Activated naive CD8-positive, alpha-beta T cell treated with anti-CD3 and anti-CD28 coated beads, Interleukin-2, amount 10 ng/mL, durations not matched to agents 7 days and 5 days (primary cell): ENCODE measurements around the gene WASF3. TPM values are rescaled to one million over a fixed set of nuclear protein-coding genes. Genes with fewer than 3 reads are reported as not detected.
"Not testable (repeated sequence)": the region's sequence is repeated elsewhere in the genome, so short reads cannot be mapped to it uniquely, and the experiment has no call there.

Experiments used
- ATAC-seq: fragments of 150-1000 bp; cut with Tn5 transposase; one replicate; pipeline ENCODE4 v1.10.0; 2021; ENCODE audit warnings: low read depth, moderate library complexity
- POLR2A ChIA-PET: fragments of 350-600 bp; sonication (Branson Sonifier 250); formaldehyde crosslinking; loops from one replicate; lab custom pipeline; 2021; ENCODE audit warnings: antibody characterized with exemption; lab: Charles Lee
- DNase-seq: peaks from one replicate; pipeline ENCODE4 v3.0.0; 2021
- H3K27ac Mint-ChIP-seq: one replicate; pipeline ENCODE4 v1.8.0; 2022; ENCODE audit warnings: mild to moderate bottlenecking, mixed read lengths
- H3K27me3 Mint-ChIP-seq: one replicate; pipeline ENCODE4 v1.8.0; 2022; ENCODE audit warnings: mild to moderate bottlenecking, moderate library complexity, mixed read lengths
- H3K36me3 Mint-ChIP-seq: one replicate; pipeline ENCODE4 v1.8.0; 2021; ENCODE audit warnings: mild to moderate bottlenecking, mixed read lengths
- H3K4me1 Mint-ChIP-seq: one replicate; pipeline ENCODE4 v1.8.0; 2021; ENCODE audit warnings: mixed read lengths
- H3K4me3 Mint-ChIP-seq: one replicate; pipeline ENCODE4 v1.8.0; 2022; ENCODE audit warnings: mild to moderate bottlenecking, moderate library complexity, mixed read lengths
- H3K9me3 Mint-ChIP-seq: one replicate; pipeline ENCODE4 v1.8.0; 2021; ENCODE audit warnings: mixed read lengths
- total RNA-seq, 2 experiments: library from RNA; stranded (reverse); gene quantifications; one replicate each; pipeline ENCODE4 v1.2.3, GENCODE V29; 2021

WASF3 gene
- total RNA-seq, 2 experiments from 2014 or later, result not detected

DNA sequence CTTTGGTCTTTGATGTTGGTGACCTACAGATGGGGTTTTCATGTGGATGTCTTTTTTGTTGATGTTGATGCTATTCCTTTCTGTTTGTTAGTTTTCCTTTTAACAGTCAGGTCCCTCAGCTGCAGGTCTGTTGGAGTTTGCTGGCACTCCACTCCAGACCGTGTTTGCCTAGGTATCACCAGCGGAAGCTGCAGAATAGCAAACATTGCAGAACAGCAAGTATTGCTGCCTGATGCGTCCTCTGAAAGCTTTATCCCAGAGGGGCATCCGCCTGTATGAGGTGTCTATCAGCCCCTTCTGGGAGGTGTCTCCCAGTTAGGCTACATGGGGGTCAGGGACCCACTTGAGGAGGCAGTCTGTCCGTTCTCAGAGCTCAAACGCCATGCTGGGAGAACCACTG lies 78.2 kb downstream of the WASF3 start:
- DNase-seq, H3K9me3 Mint-ChIP-seq, POLR2A ChIA-PET, ATAC-seq, H3K27ac Mint-ChIP-seq, H3K4me3 Mint-ChIP-seq, H3K4me1 Mint-ChIP-seq, H3K36me3 Mint-ChIP-seq, H3K27me3 Mint-ChIP-seq: not testable (repeated sequence)

DNA sequence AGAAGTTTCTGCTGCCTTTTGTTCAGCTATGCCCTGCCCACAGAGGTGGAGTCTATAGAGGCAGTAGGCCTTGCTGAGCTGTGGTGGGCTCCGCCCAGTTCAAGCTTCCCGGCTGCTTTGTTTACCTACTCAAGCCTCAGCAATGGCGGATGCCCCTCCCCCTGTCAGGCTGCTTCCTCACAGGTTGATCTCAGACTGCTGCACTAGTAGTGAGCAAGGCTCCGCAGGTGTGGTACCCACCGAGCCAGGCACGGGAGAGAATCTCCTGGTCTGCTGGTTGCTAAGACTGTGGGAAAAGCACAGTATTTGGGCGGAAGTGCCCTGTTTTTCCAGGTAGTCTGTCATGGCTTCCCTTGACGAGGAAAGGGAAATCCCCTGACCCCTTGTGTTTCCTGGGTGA lies 78.6 kb downstream of the WASF3 start:
- H3K9me3 Mint-ChIP-seq, H3K36me3 Mint-ChIP-seq, H3K27ac Mint-ChIP-seq, H3K27me3 Mint-ChIP-seq, H3K4me1 Mint-ChIP-seq, POLR2A ChIA-PET, ATAC-seq, H3K4me3 Mint-ChIP-seq, DNase-seq: not testable (repeated sequence)

DNA sequence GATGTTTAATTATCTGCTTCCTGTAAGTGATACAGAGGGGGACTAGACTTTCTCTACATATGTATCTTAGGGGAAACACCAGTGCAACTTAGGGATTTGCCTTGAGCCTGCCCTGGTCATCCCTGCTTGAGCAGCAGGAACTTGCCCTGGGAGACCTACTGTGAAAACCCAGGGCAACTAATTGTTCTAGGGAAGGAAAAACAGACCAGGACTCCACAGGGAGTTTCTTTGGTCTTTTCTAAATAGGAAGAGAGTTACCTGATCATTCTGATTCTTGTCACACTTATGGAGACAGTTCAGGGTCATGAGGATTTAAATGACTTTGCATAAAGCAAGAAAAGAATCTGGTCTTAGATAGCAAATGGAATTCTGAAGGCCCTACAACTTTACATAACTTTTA lies 89.1 kb downstream of the WASF3 start:
- Mint-ChIP-seq H3K4me1 (no peaks in the 10 kb centered on the region), H3K36me3 (no peaks in the 10 kb centered on the region), H3K9me3 (peaks cover 5% of the 10 kb centered on the region), H3K27me3 (peaks cover 28% of the 10 kb centered on the region), H3K27ac (no peak overlapping the region), H3K4me3 (no peak overlapping the region)
- no peak for DNase-seq
- ATAC-seq, result no peak
- POLR2A ChIA-PET, result no interaction called here

DNA sequence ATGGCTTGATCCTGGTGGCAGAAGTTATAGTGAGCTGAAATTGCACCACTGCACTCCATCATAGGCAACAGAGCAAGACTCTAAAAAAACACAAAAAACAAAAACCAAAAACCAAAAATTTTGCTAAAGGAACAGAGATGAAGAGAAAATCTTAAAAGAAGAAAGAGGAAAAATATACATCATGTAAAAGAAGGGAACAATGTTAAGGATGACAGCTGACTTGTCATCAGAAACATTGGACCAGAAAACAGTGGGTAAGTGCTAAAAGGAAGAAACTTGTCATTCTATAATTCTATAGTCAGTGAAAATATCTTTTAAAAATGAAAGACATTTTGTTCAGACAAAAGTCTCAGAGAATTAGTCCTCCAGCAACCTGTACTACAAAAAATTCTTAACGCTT lies 93.8 kb downstream of the WASF3 start:
- no peak for ATAC-seq
- POLR2A ChIA-PET, result no interaction called here

DNA sequence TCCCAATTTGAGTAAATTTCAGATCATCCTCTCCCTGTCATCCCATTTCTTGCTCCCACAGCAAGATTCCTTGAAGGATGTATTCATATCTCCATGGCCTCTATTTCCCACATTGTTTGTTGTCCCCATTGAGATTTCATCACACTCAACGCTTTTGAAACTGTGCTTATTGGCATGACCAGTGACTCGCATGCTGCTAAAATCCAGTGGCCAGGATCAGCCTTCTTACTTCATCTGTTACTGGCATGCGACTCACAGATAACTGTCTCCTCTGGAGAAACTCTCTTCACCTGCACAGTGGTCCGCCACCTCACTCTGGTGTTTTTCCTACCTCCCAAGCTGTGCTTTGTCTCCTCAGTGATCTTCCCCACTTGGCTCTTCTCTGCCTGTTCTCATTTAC lies 95.8 kb downstream of the WASF3 start:
- Mint-ChIP-seq H3K27ac (no peak overlapping the region), H3K4me3 (no peak overlapping the region), H3K4me1 (no peaks in the 10 kb centered on the region), H3K9me3 (peaks cover 8% of the 10 kb centered on the region), H3K36me3 (no peaks in the 10 kb centered on the region), H3K27me3 (peaks cover 13% of the 10 kb centered on the region)
- ATAC-seq, result no peak
- no peak for DNase-seq
- POLR2A ChIA-PET, result no interaction called here

More for the DNA sequence above, 93.8 kb downstream of the WASF3 start:
- Mint-ChIP-seq H3K36me3 (no peaks in the 10 kb centered on the region), H3K4me3 (no peak overlapping the region), H3K27me3 (peaks cover 21% of the 10 kb centered on the region), H3K4me1 (no peaks in the 10 kb centered on the region), H3K27ac (no peak overlapping the region), H3K9me3 (peaks cover 8% of the 10 kb centered on the region)
- DNase-seq, result no peak

DNA sequence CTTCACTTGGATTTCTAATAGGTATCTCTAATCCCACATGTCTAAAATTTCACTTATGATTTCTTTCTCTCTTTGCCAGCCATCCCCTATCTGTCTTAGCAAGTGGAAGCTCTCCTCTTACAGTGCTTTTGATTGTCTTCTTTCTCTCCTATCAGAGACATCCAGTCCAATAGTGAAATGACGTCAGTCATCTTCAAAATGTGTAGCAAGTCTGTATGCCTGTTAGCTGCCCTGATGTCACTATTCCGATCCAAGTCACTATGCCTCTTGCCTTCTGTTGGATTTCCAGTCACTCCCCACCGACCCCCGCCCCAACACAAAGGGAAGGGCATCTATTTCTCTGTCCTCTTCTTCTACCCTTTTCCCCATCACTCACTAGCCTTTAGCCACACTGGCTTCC lies 96.4 kb downstream of the WASF3 start:
- DNase-seq (no peak), ATAC-seq (no peak)
- H3K27ac Mint-ChIP-seq, result no peak overlapping the region
- no peaks in the 10 kb centered on the region for H3K4me1 Mint-ChIP-seq
- peaks cover 8% of the 10 kb centered on the region for H3K9me3 Mint-ChIP-seq
- peaks cover 9% of the 10 kb centered on the region for H3K27me3 Mint-ChIP-seq
- POLR2A ChIA-PET, result no interaction called here
- no peak overlapping the region for H3K4me3 Mint-ChIP-seq
- H3K36me3 Mint-ChIP-seq, result no peaks in the 10 kb centered on the region

DNA sequence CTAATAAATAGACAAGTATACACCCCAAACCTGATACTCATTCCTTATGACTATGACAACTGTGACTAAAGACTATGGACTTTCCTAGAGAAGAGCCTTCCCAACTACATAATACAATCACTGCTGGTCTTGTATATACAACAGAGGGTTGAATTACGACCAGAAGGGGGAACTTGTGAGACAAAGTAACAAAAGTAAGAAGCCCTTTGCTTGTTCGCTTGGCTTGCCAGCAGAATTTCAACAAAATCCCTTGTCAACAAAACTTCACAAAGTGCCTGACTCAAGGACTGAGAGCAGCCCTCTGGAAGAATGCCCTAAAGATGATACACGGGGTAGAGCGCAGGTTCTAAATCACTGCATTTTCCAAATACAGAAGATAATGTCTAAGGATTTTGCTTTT lies 99.4 kb downstream of the WASF3 start:
- H3K9me3 Mint-ChIP-seq, result peaks cover 2% of the 10 kb centered on the region
- H3K4me1 Mint-ChIP-seq, result no peaks in the 10 kb centered on the region
- ATAC-seq (no peak), DNase-seq (no peak)
- peaks cover 3% of the 10 kb centered on the region for H3K27me3 Mint-ChIP-seq
- POLR2A ChIA-PET, result no interaction called here
- H3K4me3 Mint-ChIP-seq, result no peak overlapping the region
- H3K27ac Mint-ChIP-seq, result no peak overlapping the region
- H3K36me3 Mint-ChIP-seq, result no peaks in the 10 kb centered on the region

DNA sequence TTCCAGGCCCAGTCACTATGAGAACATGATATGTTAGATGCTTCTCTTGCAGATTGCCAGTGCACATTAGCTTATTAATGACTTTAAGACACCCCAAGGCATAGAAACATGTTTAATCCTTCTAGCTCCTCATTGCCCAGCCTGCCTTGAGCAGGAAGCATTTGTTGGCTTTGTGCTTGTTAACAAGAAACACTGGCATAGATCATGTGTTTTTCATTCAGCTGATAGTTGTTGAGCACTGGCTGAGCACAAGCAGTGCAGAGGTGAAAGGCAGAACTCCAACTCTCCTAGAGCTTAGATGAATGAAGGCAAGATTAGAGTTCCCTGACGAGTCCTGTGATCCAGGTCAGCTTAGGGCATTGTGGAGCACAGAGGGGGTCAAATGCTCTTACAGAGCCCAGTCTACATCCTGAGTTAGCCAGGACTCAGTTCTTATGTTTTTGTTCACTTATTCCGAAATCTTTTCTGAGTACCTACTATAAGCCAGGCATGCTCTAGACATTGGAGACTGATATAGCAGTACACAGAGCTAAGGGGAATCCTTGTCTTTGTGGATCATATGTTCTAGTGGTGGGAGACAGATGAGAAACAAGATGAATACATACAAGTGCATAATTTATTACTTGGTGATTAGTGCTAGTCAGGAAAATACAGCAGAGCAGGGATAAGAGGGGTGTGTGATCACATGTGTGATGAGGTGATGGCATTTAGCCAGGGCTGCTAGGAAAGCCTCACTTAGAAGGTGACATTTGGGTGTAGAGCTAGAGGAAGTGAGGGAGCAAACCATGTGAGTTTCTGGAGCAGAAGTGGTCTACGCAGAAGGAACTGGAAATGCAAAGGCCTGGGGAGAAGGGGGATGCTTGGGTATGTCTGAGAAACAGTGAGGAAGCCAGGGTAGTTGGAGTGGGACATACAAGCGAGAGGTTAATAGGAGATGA lies 101.2 kb downstream of the WASF3 start:
- H3K4me3 Mint-ChIP-seq, result no peak overlapping the region
- POLR2A ChIA-PET, result interaction anchor here (0.8 kb wide), 1 partner anchor 37 kb away, joined by 3 read pairs; no protein-coding TSS in a partner anchor
- no peak overlapping the region for H3K27ac Mint-ChIP-seq
- DNase-seq (no peak), ATAC-seq (no peak)
- no peaks in the 10 kb centered on the region for H3K36me3 Mint-ChIP-seq
- H3K4me1 Mint-ChIP-seq, result no peaks in the 10 kb centered on the region
- no peaks in the 10 kb centered on the region for H3K9me3 Mint-ChIP-seq
- peaks cover 3% of the 10 kb centered on the region for H3K27me3 Mint-ChIP-seq

DNA sequence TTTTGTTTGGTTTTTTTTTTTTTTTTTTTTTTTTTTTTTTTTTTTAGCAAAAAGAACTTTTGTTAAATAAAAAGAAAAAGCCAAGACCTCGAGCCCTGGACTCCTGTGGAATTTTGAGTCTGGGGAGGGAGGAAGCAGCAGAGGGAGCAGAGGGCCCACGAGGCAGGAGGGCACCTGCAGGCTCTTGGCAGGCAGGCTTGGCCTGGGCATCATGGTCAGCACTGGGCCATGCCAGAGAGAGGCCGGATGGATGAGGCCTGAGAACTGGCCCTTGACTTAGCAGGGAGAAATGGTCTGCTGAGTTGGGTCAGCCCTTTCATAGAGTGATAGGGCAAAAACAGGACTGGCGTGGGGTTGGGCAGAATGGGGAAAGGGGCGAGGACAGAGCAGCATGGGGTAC lies 102.7 kb downstream of the WASF3 start:
- H3K4me1 Mint-ChIP-seq, result no peaks in the 10 kb centered on the region
- peaks cover 1% of the 10 kb centered on the region for H3K27me3 Mint-ChIP-seq
- H3K36me3 Mint-ChIP-seq, result no peaks in the 10 kb centered on the region
- POLR2A ChIA-PET, result no interaction called here
- H3K9me3 Mint-ChIP-seq, result no peaks in the 10 kb centered on the region
- no peak for DNase-seq
- no peak for ATAC-seq
- H3K4me3 Mint-ChIP-seq, result no peak overlapping the region
- H3K27ac Mint-ChIP-seq, result no peak overlapping the region

DNA sequence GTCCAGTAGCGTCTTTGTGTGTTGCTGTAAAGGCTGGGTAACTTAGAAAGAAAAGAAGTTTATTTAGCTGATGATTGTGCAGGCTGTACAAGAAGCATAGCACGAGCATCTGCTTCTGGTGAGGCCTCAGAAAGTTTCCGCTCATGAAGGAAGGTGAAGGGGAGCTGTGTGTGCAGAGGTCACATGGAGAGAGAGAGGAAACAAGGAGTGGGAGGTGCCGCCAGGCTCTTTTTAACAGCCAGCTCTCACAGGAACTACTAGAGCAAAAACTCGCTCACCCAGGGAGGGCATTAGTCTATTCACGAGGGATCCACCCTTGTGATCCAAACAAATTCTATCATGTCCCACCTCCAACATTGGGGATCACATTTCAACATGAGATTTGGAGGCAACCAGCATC lies 103.3 kb downstream of the WASF3 start:
- POLR2A ChIA-PET, result no interaction called here
- H3K27ac Mint-ChIP-seq, result no peak overlapping the region
- H3K36me3 Mint-ChIP-seq, result no peaks in the 10 kb centered on the region
- H3K27me3 Mint-ChIP-seq, result no peaks in the 10 kb centered on the region
- no peak overlapping the region for H3K4me3 Mint-ChIP-seq
- no peaks in the 10 kb centered on the region for H3K9me3 Mint-ChIP-seq
- DNase-seq (no peak), ATAC-seq (no peak)
- H3K4me1 Mint-ChIP-seq, result no peaks in the 10 kb centered on the region

DNA sequence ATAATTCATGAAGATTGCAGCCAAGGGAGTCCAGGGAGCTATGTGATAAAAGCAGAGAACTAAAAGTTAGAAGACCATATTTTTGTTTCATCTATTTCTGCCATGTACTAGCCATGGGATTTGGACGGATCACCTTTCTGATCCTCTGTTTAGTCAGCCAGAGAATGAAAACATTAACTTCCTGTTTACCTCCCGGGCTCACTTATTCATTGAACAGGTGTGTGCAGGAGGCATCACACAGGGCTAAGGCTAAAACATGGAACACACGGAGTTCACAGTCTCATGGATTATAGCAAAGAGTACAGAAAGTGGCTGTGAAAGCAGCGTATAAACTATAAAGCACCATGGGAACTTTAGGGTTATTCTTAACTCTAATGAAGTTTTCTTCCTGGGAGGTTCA lies 106.3 kb downstream of the WASF3 start:
- H3K4me3 Mint-ChIP-seq, result no peak overlapping the region
- H3K27ac Mint-ChIP-seq, result no peak overlapping the region
- H3K9me3 Mint-ChIP-seq, result no peaks in the 10 kb centered on the region
- no peaks in the 10 kb centered on the region for H3K36me3 Mint-ChIP-seq
- DNase-seq (no peak), ATAC-seq (no peak)
- peaks cover 5% of the 10 kb centered on the region for H3K27me3 Mint-ChIP-seq
- no peaks in the 10 kb centered on the region for H3K4me1 Mint-ChIP-seq
- POLR2A ChIA-PET, result no interaction called here

DNA sequence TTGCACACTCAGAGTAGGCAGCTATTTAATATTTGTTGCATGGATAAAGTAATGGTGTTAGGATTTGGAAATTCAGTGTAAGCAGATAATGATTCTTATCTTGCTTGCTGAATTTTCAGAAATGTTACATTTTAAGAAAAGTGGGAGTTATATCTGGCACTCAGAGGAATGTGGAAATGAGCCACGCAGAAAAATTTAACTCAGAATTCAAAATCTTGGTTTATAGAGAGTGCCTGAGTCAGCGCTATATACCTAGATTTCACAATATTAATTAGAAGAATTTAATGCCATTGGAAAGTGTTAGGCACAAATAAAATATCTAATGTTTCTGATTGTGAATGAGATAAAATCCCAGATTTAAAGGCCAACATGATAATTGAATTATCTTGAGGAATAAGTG lies 106.8 kb downstream of the WASF3 start:
- Mint-ChIP-seq H3K36me3 (no peaks in the 10 kb centered on the region), H3K4me3 (no peak overlapping the region), H3K27me3 (peaks cover 5% of the 10 kb centered on the region), H3K9me3 (no peaks in the 10 kb centered on the region), H3K4me1 (no peaks in the 10 kb centered on the region), H3K27ac (no peak overlapping the region)
- ATAC-seq (no peak), DNase-seq (no peak)
- POLR2A ChIA-PET, result no interaction called here

DNA sequence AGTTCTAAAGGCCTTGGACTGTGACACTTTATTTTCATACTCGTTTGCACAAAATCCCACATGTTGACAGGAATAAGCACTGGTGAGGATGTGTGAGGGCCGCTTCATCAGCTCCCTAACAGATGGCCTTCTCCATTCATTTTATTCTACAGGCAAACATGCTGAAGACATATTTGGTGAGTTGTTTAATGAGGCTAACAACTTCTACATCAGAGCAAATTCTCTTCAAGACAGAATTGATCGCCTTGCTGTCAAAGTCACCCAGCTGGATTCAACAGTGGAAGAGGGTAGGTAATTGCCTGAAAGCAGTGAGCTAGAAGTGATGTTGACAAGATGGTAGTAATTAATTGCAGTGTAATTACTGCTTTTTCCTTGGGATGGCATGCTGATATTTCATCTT lies 107.4 kb downstream of the WASF3 start:
- Mint-ChIP-seq H3K27me3 (peaks cover 5% of the 10 kb centered on the region), H3K27ac (no peak overlapping the region), H3K9me3 (no peaks in the 10 kb centered on the region), H3K36me3 (no peaks in the 10 kb centered on the region), H3K4me1 (no peaks in the 10 kb centered on the region), H3K4me3 (no peak overlapping the region)
- POLR2A ChIA-PET, result no interaction called here
- ATAC-seq, result no peak
- DNase-seq, result no peak

DNA sequence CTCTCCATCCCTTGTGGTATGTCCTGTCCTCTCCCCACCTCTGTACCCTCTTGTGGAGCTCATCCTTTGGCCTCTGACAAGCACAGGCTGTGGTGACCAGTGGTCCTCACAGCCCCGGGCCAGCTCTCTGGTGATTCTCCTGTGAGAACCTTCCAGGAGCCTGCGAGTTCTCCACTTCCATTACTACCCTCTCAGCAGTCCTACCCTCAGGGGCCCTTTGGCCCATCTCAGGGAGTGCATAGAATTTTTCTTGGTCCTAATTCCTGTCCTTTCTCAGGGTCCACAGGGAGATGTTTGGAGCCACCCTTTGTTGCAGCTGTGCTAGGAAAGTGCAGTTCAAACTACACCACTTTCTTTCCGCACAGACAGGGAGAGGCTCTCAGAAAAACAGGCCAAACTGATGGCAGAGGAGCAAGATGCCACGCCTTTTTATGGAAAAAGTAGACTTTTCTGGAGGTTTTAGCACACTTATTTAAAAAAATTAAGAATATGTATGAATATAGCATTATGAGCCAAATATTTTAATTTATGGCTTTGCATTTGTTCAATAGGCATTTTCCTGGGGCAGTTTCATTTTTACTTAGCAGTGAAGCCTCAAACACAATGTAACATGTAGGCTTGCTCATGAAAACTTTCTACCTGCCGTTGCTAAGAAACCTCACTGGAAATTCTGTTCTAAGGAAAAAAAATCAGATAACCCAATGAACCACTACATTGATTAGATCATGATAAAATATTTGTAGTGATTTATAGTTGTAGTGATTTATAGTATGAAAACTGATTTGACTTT lies 111.1 kb downstream of the WASF3 start:
- POLR2A ChIA-PET, result no interaction called here
- DNase-seq (no peak), ATAC-seq (no peak)
- Mint-ChIP-seq H3K4me1 (no peaks in the 10 kb centered on the region), H3K9me3 (no peaks in the 10 kb centered on the region), H3K36me3 (no peaks in the 10 kb centered on the region), H3K27me3 (peaks cover 10% of the 10 kb centered on the region), H3K4me3 (no peak overlapping the region), H3K27ac (no peak overlapping the region)
